GM18867 (cell line): ENCODE results near the gene GGA3.
"Not testable (repeated sequence)": the region's sequence is repeated elsewhere in the genome, so short reads cannot be mapped to it uniquely, and the experiment has no call there.

Experiments used
- ATAC-seq: cut with Tn5 transposase; IDR thresholded peaks from one replicate; pipeline ENCODE4 v1.9.1; 2021; ENCODE audit warnings: mild to moderate bottlenecking, moderate library complexity; ENCODE audit not compliant: unreplicated experiment

The GGA3 gene

GRCh38 chr17:75225016-75225415 is 36.4 kb downstream of the GGA3 start:
- ATAC-seq = no peak

DNA sequence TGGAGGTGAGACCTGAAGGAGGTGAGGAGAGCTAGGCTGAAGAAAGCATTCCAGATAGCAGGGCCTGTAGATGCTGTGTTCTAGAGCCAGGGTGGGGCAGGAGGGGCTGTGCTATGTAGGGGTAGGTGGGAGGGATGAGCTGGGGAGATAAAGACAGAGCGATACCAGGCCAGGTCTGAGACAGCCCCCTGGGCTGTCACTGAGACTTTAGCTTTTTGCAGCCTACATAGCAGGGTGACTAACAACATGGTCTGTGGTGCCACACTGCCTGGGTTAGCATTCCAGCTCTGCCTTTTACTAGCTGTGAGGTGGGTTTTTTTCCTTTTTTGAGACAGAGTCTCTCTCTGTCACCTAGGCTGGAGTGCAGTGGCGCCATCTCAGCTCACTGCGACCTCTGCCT is 41.6 kb downstream of the GGA3 start:
- ATAC-seq = no peak

GRCh38 chr17:75218131-75218530 is 43.3 kb downstream of the GGA3 start:
- no peak for ATAC-seq

DNA sequence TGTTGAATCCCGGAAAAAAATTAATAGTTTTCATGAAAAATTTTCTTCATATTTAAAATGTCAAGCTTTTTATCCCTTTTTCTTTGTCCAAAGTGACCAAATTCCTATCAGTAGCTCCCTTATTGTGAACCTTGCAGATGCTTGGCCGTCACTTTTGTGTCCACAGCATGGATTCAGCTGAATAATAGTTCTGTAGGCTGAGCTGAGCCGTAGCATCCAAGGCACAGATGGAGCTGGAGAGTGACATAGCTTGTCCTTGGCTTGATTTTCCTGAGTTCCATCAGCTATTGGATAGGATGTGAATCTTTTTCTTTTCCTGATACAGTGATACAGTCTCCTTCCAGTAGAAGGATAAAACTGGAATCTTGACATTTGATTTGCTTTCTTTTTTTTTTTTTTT is 52.3 kb downstream of the GGA3 start:
- no peak for ATAC-seq

- ATAC-seq = no peak
These were observed 53.2 kb downstream of the GGA3 start for GRCh38 chr17:75208161-75208560.

DNA sequence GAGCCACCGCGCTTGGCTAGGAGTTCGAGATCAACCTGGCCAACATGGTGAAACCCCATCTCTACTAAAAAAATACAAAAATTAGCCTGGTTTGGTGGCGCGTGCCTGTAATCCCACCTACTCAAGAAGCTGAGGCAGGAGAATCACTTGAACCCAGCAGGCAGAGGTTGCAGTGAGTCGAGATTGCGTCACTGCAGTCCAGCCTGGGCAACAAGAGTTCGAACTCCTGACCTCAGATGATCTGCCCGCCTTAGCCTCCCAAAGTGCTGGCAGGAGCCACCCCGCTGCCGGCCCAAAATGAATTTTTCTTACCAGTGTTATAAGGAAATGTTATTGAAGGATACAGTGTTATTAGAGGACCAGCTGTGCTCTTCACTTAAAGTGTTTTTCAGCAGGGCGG is 53.6 kb downstream of the GGA3 start:
- ATAC-seq = no peak

DNA sequence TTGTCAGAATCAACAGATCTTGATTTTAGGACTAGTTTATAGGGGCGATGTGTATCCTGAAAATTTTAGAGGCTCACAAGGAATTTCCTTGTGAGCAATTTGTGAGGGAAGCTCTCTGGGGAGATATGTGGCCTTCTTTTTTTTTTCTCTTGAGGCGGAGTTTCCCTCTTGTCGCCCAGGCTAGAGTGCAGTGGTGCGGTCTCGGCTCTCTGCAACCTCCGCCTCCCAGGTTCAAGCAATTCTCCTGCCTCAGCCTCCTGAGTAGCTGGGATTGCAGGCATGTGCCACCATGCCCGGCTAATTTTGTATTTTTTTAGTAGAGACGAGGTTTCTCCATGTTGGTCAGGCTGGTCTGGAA is 54.4 kb downstream of the GGA3 start:
- not testable (repeated sequence) for ATAC-seq

DNA sequence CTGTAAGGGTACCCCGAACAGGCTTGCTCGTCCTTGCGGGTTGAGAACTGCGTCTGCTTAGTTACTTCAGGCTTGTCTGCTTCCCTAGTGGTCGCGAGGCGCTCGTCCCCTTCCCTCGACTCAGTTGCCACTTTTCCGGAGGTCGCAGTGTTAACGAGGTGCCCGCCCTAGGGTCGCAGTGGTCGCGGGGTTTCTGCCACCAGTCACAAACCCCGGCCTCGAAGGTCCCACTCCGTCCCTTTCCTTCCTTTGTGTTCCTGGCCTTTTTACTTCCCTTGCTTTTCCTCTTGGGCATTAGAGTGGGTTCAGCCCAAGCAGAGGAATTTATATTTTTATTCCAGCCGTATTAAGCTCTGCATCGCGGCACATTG is 55.6 kb downstream of the GGA3 start:
- ATAC-seq = no peak

DNA sequence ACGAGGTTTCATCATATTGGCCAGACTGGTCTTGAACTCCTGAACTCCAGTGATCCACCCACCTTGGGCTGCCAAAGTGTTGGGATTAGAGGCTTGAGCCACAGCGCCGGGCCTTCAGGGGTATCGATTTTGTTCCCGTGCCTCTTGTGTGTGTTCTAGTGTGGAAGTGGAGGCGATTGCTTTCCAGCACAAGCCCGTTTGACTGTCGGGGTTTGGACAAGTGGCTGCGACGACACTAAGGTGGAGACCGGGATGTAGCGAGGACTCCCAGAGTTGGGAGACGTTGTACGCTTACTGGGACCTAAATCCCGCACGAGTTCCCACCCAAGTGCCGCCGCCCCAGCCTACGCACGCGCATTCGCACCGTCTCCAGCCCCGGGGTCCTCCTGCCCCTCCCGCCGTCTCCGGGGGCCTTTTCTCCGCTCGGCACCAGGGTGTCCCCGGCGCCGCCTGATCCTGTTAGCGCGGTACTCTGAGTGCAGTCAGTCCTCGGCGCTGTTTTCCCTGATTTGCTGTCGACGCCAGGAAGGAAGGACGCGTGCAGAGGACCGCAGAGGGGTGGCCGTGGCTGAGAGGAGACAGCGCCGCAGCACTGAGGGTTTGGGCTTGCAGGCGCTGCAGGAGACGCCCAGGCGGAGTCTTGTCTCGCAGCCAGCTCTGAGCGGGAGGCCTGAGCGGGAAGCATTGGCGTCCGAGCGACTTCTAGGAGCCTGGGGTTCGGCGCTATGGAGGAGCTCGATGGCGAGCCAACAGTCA is 56.2 kb downstream of the GGA3 start, which contains the start of gene NUP85:
Gene NUP85, plus strand, starts transcription at position 643 of the 756 bp plus-strand sequence. Its CDS starts 83 bp downstream, at position 726.
- ATAC-seq = peak; percentile 65

GRCh38 chr17:75199886-75200618 is 61.4 kb downstream of the GGA3 start:
- no peak for ATAC-seq

GRCh38 chr17:75194879-75195278 is 66.5 kb downstream of the GGA3 start:
- no peak for ATAC-seq

GRCh38 chr17:75191584-75191983 is 69.8 kb downstream of the GGA3 start:
- no peak for ATAC-seq

DNA sequence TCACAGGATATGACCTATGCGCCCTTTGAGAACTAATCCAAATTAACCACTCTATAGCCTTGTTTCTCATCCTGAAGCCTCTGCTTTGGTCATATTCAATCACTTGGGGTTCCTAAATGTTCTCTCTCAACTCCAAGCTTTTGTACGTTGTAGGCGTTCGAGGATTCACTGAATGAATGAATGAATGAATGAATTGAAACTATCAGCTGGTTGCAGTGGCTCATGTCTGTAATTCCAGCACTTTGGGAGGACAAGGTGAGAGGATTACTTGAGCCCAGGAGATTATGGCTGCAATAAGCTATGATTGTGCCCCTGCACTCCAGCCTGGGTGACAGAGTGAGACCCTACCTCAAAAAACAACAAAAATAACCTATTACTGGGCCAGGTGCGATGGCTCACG is 72.8 kb downstream of the GGA3 start:
- ATAC-seq = no peak
